PC-9 (cell line): Measurements from ENCODE around the gene COPB1.

Experiments
- CTCF ChIP-seq: fragments of 200-600 bp; sonication (generic); conservative IDR thresholded peaks from 2 replicates; pipeline ENCODE4 v1.6.1; 2017; ENCODE audit warnings: mixed run types, antibody characterized with exemption, mild to moderate bottlenecking, moderate library complexity
- EZH2 ChIP-seq: fragments of 200-600 bp; sonication (generic); IDR thresholded peaks from 2 replicates; pipeline ENCODE4 v1.8.0; 2017; ENCODE audit warnings: antibody characterized with exemption, low read depth

GRCh38 chr11:14522245-14522644 lies 22.6 kb upstream of the COPB1 start:
- TF ChIP-seq CTCF = no peak
- no peak for TF ChIP-seq EZH2
